Body of pancreas (tissue), 4 donors: ENCODE measurements around the gene HOXA9. TPM values are rescaled to one million over a fixed set of nuclear protein-coding genes. Genes with fewer than 3 reads are reported as not detected.

Experiments used
- ATAC-seq: fragments of 150-250 bp; one replicate; pipeline ENCODE4 v1.9.1; 2016
- DNase-seq, 4 donors: peaks; one replicate each; pipeline ENCODE4 v3.0.0-alpha.2; 2019
- H3K27ac ChIP-seq, 4 donors: fragments of 200-600 bp; sonication (generic); 1 replicate in 3 of 4; 2 replicates in 1 of 4; pipeline versions ENCODE4 v1.5.1 to v1.6.1; 2016 to 2019; ENCODE audit warnings: mild to moderate bottlenecking in 1 of 4, mixed read lengths in 1 of 4, moderate library complexity in 1 of 4
- H3K27me3 ChIP-seq, 2 donors: fragments of 200-600 bp; sonication (generic); one replicate each; pipeline ENCODE4 v1.6.0; 2016; ENCODE audit warnings: mild to moderate bottlenecking in 1 of 2
- H3K36me3 ChIP-seq, 2 donors: fragments of 200-600 bp; sonication (generic); replicated peaks in 1 of 2; 2 replicates each; pipeline ENCODE4 v1.5.1; 2016; ENCODE audit warnings: low read depth in 2 of 2; ENCODE audit not compliant: insufficient read depth in 1 of 2
- H3K4me1 ChIP-seq: fragments of 200-600 bp; sonication (generic); one replicate; pipeline ENCODE4 v1.6.0; 2016
- H3K4me3 ChIP-seq, 2 donors: fragments of 200-600 bp; sonication (generic); 1 replicate in 1 of 2; 2 replicates in 1 of 2; pipeline ENCODE4 v1.5.1; 2016 to 2019
- H3K9me3 ChIP-seq, 3 donors: fragments of 200-600 bp; sonication (generic); 1 replicate in 2 of 3; 2 replicates in 1 of 3; pipeline ENCODE4 v1.5.1; 2016
- CTCF ChIP-seq, 7 experiments: fragments of 450-650 bp in 4 of 7; fragments of 200-600 bp in 3 of 7; sonication (generic) in 3 of 7; IDR thresholded peaks; one replicate each; pipeline ENCODE4 v1.5.1; 2016 to 2019; ENCODE audit warnings: antibody characterized with exemption in 7 of 7
- POLR2A ChIP-seq, 3 donors: fragments of 450-650 bp; IDR thresholded peaks; one replicate each; pipeline ENCODE4 v1.6.1; 2016; ENCODE audit warnings: antibody characterized with exemption in 3 of 3, mild to moderate bottlenecking in 2 of 3
- WGBS, 2 donors: methylation state at CpG; one replicate each; pipeline ENCODE4 v1.1.5; 2017; 5-methylcytosine and 5-hydroxymethylcytosine counted together
- intact Hi-C: fragments of 100-400 bp; cut with DNase I; formaldehyde crosslinking; loops from one replicate; pipeline ENCODE4 v1.15.1; 2023
- total RNA-seq, 2 donors: library from RNA; depleted of rRNA; stranded (reverse); fragments of >200 nt; gene quantifications; one replicate each; pipeline ENCODE4 v1.1.0, GENCODE V29; 2016

Gene HOXA9
- total RNA-seq, 2 donors from 2014 or later: not detected

GRCh38 chr7:27181795-27182275 lies 16.5 kb upstream of the HOXA9 start:
- DNase-seq (peak in 2 of 4 donors; percentile 7), ATAC-seq (no peak)
- H3K4me3 ChIP-seq: no peak overlapping the region
- H3K4me1 ChIP-seq: peaks cover 45% of the 10 kb centered on the region
- no peaks in the 10 kb centered on the region for H3K36me3 ChIP-seq
- WGBS, 2 donors: 35 to 59% methylated on average over 4 of the region's 4 CpGs
- intact Hi-C loops: no loop called here
- H3K27ac ChIP-seq: no peak overlapping the region
- no peaks in the 10 kb centered on the region for H3K9me3 ChIP-seq
- peaks cover 14 to 74% of the 10 kb centered on the region in 2 donors for H3K27me3 ChIP-seq
- no peak for TF ChIP-seq CTCF (IDR thresholded peaks at IDR 0.05)
- TF ChIP-seq POLR2A (IDR thresholded peaks at IDR 0.05): no peak

DNA sequence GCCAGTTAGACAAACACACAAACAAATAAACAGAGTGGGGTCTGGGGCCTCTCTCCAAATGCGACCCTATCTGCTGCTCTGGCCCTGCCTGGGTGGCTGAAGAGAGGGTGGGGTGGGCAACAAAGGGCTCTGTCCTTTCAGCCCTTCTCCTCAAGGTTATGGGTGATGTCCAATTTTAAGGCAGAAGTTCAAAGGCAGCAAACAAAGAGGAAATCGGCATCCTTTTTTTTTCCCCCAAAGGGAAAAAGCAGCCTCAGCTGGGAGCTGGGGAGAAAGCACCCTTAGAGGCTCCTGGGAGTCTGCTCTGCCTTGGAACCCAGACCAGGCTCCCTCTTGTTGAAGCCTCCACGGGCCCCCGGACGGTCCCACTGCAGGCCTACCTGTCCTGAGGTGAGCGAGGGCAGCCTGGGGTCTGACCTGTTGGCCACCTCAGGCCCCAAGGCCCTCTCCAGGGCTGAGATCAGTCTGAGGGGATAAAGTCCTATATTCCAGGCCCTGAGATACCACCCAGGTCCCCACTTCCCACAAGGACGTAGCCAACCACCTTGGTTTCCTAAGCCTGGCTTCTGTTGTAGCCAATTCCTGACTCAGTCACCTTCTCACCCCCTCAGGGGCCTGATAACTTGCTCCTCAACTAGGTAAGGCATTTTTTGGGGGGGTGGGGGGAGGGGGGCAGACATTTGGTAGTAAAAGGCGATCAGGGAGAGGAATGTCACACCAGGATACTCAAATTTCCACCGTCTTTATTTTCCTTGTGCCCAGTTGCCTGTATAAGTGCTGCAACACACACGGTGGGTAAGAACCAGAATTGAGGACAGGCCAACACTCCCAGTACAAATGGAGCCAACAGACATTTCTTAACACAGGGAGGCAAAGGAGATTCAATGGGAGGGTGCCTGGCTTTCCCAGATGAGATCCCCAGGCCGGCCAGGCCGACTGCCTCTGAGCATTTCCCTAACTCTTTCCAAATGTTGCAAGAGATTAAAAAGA lies 15.4 kb upstream of the HOXA9 start:
- H3K9me3 ChIP-seq: no peaks in the 10 kb centered on the region
- peaks cover 10 to 81% of the 10 kb centered on the region in 2 donors for H3K27me3 ChIP-seq
- no peak for ATAC-seq
- TF ChIP-seq POLR2A (IDR thresholded peaks at IDR 0.05) (no peak), CTCF (IDR thresholded peaks at IDR 0.05) (no peak)
- intact Hi-C loops: no loop called here
- no peak overlapping the region for H3K4me3 ChIP-seq
- no peaks in the 10 kb centered on the region for H3K36me3 ChIP-seq
- peak in 2 of 4 donors; percentile 6 to 9 for DNase-seq
- 52 to 54% methylated on average over 8 to 12 of the region's 12 CpGs for WGBS, 2 donors
- H3K4me1 ChIP-seq: peaks cover 41% of the 10 kb centered on the region
- no peak overlapping the region for H3K27ac ChIP-seq

- Histone ChIP-seq H3K27me3 (peaks cover 7 to 81% of the 10 kb centered on the region in 2 donors), H3K4me1 (peaks cover 32% of the 10 kb centered on the region), H3K4me3 (no peak overlapping the region), H3K36me3 (no peaks in the 10 kb centered on the region), H3K9me3 (no peaks in the 10 kb centered on the region), H3K27ac (no peak overlapping the region)
- TF ChIP-seq CTCF (IDR thresholded peaks at IDR 0.05) (peak; percentile 40 to 79 (median 55)), POLR2A (IDR thresholded peaks at IDR 0.05) (no peak)
- DNase-seq (peak; percentile 39 to 55 (median 43)), ATAC-seq (peak; percentile 60)
- WGBS, 2 donors: 8 to 14% methylated on average over 41 to 56 of the region's 56 CpGs
- intact Hi-C loops: no loop called here
These were observed 14.4 kb upstream of the HOXA9 start for GRCh38 chr7:27179503-27180430.

GRCh38 chr7:27179030-27179429 lies 13.7 kb upstream of the HOXA9 start:
- 22 to 27% methylated on average over 14 of the region's 14 CpGs for WGBS, 2 donors
- H3K36me3 ChIP-seq: no peaks in the 10 kb centered on the region
- ATAC-seq (no peak), DNase-seq (peak in 2 of 4 donors; percentile 0 to 4)
- H3K9me3 ChIP-seq: no peaks in the 10 kb centered on the region
- intact Hi-C loops: no loop called here
- peaks cover 30% of the 10 kb centered on the region for H3K4me1 ChIP-seq
- no peak overlapping the region for H3K4me3 ChIP-seq
- no peak for TF ChIP-seq CTCF (IDR thresholded peaks at IDR 0.05)
- no peak for TF ChIP-seq POLR2A (IDR thresholded peaks at IDR 0.05)
- no peak overlapping the region for H3K27ac ChIP-seq
- peaks cover 2 to 81% of the 10 kb centered on the region in 2 donors for H3K27me3 ChIP-seq
